Glomerular visceral epithelial cell (primary cell): Measurements from ENCODE around the gene HFM1.
A peak's percentile ranks its signal among the peaks of the same experiment; 100 is the strongest.
"Not testable (repeated sequence)": the region's sequence is repeated elsewhere in the genome, so short reads cannot be mapped to it uniquely, and the experiment has no call there.

Experiments used
- DNase-seq: peaks from one replicate; pipeline ENCODE4 v3.0.0-alpha.2; 2016; ENCODE audit errors: extremely low spot score

Gene HFM1

DNA sequence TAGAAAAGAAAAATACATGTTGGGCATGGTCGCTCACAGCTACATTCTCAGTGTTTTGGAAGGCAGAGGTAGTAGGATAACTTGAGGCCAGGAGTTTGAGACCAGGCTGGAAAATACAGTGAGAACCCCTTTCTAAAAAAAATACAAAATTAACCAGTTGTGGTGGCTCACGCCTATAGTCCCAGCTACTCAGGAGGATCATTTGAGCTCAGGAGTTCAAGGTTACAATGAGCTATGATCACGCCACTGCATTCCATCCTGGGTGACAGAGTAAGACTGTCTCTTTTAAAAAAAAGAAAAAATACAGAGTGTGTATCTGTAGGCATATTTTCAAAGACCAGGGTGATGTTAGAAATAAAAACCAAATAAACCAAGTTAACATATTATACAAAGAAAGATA is 57.8 kb downstream of the HFM1 start:
- no peak for DNase-seq

DNA sequence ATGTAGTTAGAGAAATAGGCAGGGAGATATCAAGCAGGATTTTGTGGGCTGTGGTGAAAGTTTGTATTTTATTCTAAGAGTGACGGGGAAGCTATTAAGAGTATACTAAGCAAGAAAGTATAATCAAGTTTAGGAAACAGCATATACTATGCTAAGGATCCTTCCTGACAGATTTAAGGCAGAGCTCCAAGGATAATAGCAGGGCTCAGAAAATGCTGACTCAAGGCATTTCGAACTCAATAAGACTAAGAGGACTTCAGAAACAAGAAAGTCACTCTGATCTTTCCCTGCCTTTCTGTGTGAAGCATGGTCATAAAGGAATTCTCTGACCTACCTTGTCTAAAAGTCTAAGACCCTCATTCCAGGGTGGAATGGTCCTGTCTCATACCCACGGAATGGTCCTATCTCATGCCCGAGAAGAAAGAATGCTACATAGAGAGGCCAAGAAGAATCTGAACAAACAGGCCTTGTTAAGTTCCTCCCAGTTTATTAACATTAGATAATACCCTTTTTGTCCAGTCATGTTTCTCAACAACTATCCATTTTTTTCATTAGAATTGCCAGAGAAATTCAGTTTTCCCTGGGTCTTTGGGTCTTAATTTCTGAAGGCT is 59.1 kb downstream of the HFM1 start:
- DNase-seq: no peak

DNA sequence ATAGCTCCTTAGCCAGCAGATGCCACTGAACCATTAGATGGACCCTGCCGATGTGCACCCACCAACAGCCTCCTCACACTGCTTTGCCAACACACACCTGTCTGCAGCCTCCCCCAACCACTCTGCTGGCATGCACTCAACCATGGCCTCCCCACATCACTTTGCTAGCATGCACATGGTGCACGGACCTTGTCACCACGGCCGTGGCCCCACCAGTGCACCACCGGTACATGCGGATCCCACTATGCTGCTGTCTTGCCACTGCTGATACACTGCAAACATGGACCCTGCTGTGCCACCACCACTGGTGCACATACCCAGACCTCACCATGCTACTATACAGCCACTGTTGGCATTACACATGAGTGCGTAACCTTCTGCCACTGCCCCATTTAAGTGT is 66.1 kb downstream of the HFM1 start:
- no peak for DNase-seq

DNA sequence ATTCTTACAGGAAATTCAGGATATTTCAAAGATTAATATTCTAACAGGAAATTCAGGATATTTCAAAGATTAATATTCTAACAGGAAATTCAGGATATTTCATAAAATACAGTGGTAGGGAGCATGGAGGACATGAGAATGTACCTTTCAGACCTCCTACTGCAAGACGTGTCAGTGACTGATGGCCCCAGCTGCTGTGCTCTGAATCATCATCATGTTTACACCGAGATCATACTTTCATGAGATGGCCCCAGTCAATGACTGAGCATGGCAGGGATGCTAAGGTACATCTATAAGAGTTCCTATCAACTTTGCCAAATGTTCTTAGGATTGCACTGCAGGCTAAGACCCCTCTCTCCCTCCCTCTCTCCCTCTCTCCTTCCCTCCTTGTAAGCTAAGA is 69.0 kb downstream of the HFM1 start:
- DNase-seq: no peak

DNA sequence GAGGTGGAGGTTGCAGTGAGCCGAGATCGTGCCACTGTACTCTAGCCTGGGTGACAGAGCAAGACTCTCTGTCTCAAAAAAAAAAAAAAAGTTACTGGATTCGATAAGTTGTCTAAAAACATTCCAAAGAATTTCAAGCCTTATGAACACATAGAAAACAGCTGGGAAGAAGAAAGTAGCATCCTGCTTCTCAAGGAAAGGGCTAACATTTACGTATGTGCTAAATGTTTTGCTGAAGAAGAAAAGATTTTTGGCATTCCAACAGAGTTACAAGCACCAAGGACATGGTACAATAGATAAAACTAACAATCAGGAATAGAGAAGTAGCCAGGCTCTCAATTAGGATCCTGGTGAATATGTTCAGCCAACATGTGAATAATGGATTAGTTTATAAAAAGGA is 69.8 kb downstream of the HFM1 start:
- no peak for DNase-seq

DNA sequence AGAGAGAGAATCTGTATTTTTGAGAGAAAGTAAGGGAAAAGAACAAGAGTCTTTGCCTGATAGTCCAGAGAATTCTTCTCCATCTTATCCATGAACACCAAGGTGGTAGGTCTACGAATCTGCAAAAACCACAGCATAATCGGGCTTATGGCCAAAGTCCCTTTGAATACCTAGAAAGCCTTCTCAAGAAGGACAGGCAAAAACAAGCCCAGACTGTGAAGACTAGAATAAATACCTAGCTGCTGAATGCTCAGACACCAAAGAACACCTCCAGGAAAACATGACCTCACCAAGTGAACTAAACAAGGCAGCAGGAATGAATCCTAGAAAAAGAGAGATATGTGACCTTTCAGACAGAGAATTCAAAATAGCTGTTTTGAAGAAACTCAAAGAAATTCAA is 79.2 kb downstream of the HFM1 start:
- no peak for DNase-seq

DNA sequence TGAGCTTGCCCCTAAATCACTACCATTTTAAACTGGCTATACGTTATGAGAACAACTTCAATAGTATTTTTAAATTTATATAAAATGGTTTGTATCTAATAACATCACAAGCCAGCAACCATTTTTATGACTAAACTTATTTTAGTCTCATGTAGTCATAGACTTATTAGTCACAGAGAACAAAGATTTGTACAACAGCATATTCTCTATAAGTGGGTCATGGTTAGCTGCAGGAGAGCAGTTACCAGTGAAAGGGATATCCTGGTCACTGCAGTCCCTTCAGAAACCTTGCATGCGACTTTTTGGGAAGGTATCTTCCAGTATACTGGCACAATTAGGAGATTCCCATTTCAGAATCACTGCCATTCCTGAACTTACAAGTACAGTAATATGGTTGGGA is 90.0 kb downstream of the HFM1 start:
- no peak for DNase-seq

DNA sequence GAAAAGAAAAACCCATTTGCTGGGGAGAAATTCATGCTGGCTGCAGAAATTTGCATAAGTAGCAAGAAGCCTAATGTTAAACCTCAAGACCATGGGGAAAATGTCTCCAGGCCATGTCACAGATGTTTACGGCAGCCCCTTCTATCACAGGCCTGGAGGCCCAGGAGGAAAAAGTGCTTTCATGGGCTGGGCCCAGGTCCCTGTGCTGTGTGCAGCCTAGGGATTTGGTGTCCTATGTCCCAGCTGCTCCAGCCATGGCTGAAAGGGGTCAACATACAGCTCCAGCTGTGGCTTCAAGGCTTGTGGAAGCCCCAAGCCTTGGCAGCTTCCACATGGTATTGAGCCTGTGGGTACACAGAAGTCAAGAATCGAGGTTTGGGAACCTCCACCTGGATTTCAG is 93.0 kb downstream of the HFM1 start:
- no peak for DNase-seq

DNA sequence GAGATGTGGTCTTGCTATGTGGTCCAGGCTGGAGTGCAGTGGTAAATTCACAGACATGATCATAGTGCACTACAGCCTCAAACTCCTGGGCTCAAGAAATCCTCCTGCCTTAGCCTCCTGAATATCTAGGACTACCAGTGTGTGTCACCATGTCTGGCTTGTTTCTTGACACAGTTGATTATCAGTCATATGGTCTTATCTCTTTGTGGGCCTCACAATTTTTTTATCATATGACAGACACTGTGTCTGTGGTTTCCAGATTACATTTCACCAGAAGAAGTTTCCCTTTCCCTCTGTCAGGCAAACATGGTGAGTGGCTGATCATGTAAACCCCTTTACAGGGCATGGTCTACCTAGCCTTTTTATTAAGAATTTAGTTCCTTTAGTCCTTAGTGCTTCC is 96.1 kb downstream of the HFM1 start:
- DNase-seq: no peak

DNA sequence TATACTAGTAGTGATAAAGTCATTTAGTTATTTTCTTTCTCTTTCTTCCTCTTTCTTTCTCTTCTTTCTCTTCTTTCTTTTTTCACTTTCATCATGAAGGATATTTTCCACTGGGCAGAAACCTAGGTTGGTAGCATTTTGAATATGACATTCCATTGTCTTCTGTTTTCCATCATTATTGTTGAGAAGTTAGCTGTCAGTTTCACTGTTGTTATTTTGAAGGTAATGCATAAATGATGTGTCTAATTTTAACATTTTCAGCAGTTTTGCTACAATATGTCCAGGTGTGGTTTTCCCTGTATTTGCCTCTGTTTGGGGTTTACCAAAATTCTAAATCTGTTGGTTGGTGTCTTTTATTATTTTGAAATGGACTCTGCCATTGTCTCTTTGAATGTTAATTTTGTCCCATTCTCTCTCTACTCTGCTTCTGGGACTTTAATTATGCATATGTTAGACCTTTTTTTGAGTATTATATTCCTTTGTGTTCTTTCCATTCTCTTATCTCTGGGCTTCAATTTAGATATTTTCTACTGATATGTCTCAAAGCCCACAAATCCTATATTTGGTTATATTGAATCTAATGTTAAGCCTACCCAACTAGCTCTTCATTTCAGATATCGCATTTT is 96.7 kb downstream of the HFM1 start:
- no peak for DNase-seq

DNA sequence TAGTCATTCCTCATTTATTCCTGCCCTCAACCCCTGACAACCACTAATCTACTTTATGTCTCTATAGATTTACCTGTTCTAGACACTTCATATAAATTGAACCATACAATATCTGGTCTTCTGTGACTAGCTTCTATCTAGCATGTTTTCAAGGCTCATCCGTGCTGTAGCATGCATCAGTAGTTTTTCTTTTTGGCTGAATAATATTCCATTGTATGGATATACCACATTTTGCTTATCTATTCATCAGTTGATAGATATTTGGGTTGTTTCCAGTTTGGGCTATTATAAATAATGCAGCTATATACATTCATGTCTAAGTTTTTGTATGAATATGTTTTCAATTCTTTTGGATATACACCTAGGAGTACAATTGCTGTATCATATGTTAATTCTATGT is 101.5 kb downstream of the HFM1 start:
- DNase-seq: no peak

DNA sequence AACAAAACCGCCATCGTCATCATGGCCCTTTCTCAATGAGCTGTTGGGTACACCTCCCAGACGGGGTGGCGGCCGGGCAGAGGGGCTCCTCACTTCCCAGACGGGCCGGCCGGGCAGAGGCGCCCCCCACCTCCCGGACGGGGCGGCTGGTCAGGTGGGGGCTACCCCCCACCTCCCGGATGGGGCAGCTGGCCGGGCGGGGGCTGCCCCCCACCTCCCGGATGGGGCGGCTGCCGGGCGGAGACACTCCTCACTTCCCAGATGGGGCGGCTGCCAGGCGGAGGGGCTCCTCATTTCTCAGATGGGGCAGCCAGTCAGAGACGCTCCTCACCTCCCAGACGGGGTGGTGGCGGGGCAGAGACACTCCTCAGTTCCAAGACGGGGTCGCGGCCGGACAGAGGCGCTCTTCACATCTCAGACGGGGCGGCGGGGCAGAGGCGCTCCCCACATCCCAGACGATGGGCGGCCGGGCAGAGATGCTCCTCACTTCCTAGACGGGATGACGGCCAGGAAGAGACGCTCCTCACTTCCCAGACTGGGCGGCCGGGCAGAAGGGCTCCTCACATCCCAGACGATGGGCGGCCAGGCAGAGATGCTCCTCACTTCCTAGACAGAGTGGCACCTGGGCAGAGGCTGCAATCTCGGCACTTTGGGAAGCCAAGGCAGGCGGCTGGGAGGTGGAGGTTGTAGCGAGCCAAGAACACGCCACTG is 115.6 kb downstream of the HFM1 start:
- not testable (repeated sequence) for DNase-seq

DNA sequence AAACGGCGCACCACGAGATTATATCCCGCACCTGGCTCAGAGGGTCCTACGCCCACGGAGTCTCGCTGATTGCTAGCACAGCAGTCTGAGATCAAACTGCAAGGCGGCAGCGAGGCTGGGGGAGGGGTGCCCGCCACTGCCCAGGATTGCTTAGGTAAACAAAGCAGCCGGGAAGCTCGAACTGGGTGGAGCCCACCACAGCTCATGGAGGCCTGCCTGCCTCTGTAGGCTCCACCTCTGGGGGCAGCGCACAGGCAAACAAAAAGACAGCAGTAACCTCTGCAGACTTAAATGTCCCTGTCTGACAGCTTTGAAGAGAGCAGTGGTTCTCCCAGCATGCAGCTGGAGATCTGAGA is 117.7 kb downstream of the HFM1 start:
- DNase-seq: not testable (repeated sequence)

DNA sequence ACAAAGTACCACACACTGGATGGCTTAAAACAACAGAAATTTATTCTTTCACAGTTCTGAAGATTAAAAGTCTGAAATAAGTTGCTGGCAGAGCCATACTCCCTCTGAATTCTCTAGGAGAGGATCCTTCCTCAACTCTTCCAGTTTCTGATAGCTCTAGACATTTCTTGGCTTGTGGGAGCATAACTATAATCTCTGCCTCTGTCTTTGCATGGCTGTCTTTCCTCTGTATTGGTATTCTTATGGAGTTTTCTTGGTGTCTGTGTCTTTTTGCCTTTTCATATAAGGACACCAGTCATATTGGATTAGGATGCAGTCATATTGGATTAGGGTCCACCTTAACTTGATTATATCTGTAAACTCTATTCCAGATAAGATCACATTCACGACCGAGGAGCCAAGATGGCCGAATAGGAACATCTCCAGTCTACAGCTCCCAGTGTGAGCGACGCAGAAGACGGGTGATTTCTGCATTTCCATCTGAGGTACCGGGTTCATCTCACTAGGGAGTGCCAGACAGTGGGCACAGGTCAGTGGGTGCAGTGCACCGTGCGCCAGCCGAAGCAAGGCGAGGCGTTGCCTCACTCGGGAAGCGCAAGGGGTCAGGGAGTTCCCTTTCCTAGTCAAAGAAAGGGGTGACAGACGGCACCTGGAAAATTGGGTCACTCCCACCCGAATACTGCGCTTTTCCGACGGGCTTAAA is 118.2 kb downstream of the HFM1 start:
- not testable (repeated sequence) for DNase-seq

DNA sequence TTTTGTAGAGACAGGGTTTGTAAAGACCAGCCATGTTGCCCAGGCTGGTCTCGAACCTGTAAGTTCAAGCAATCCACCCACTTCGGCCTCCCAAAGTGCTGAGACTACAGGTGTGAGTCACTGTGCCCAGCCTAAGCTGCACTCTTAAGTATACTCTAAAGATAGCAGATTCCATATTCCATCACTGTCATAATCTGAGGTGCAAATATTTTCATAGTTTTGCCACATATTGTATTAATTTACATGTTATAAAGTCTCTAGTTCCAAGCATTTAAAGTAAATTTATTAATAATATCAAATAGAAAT is 121.3 kb downstream of the HFM1 start:
- DNase-seq: no peak

DNA sequence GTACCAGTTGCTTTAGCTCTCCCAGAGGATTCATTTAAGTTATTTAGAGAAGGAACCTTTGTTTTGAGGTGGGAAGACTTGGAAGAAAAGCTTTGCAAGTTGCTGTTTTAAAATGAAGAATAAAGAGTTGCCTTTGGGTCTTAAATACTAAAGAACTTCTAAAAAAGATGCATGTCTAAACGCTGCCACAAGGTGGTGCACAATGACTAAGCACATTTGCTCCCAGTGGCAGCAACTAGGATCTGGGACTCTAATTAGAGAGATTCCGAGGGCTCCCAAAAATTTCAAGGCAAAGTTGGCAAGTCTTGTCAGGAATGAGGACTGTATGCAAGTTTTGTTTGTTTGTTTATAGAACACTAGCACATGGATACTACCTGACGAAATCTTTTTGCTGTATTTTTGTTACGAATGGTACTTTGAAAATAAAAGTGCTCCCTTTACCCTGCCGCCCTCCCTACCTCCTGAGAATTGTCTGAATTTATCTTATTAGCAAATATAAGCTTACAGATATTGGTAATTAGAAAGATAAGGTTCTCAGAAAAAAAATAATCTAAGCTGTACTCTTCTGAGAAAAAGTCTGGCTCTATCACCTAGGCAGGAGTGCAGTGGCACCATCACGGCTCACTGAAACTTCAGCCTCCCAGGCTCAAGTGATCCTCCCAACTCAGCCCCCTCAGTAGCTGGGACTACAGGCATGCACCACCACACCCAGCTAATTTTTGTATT is 121.8 kb downstream of the HFM1 start:
- DNase-seq: peak; percentile 63

DNA sequence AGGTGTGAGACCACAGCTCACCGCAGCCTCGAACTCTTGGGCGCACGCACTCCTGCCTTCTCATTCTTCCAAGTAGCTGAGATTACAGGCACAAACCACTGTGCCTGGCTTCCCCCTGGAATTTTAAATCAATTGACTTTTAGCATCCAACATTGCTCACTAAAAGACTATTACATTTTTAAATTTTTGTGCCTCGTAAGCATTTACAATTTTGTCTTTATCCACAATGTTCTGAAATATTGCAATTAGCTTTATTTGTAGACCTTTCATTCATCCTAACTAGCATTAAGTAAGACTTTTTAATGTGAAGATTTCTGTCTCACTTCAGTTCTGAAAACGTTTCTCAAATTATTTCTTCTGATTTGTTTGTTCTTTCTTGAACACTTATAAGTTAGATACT is 122.9 kb downstream of the HFM1 start:
- no peak for DNase-seq

DNA sequence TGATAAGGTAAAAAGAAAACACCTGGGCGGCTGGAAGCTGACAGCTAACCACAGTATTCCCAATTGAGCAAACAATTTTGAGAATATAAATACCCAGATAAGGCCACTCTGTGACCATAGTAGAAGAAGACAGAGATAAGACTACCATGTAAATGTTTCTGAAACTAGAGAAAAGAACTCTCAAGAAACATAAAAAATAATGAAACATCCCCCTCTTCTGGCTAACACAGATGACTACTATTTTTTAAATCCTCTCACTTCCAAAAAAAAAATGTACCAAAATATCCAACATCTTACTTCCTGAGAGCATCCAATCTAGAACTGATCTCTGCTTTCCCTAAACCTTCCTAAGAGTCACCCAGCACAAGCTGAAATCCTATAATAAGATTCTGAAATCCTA is 125.9 kb downstream of the HFM1 start:
- DNase-seq: peak; percentile 1

DNA sequence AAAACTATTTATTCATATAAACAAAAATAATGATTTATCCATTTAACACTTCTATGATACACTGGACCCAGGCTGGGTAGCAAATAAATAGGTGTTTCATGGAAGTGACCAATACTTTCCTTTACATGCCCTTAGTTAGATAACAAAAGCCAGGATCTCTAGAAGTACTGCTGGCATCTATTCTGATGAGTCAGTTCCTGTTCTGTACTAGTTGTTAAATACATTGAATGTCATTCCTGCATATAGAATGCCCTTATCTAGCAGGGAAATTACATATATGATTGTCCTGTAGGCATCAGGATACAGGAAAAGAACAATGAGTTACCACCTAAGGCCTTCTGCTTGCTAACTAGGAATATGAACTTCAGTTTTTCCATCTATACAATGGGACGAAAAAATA is 130.8 kb downstream of the HFM1 start:
- DNase-seq: no peak

DNA sequence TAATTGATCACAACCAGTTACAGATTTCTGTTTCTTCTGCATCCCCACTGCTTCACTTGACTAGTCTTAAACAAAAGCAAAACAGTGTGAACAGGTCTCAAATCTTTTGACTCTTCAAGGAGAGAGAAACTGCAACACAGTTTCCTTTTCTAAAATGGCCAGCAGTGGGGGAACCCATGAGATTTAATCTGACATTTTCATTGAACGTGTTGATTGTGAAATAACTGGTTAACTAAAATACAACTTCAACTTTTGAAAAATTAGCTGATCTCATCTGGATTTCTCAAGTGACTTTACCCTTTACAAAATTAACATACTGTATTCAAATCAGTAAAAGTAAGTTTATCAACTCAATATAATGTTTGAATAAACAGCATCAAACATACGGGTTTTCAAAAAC is 143.0 kb downstream of the HFM1 start:
- DNase-seq: no peak

DNA sequence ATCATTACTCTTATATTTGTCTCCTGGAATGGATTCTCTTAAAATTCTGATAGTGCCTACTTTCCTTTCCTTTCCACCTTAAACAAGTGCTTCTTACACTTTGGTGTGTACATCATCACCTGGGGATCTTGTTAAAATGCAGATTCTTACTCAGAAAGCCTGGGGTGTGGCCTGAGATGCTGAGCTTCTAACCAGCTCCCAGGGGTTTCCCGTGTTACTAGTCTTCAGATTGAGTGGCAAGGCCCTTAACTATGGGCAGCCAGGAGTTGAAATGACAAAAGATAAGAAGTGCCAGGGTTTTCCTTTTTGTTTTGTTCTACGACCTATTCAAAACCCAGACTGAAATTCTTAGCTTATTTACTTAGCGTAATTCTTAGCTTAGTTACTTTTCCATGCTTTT is 159.2 kb downstream of the HFM1 start:
- no peak for DNase-seq

DNA sequence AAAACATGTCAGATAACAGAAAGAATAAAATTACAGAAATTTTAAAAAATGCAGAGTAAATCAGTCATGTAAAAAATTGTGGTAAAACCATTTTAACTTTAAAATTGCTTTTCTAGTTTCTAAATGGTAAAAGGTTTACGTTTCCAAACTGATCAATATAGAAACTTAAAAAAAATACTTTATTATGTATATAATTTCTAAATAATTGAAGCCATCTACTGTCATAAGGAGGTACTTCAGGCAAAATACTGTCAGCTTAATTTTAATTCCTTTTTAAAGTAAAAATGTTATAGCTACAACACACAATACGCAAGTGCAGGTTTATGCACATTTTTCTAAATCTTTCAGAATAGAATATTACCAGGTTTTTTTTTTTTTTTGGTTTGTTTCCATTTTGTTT is 159.9 kb downstream of the HFM1 start:
- no peak for DNase-seq

DNA sequence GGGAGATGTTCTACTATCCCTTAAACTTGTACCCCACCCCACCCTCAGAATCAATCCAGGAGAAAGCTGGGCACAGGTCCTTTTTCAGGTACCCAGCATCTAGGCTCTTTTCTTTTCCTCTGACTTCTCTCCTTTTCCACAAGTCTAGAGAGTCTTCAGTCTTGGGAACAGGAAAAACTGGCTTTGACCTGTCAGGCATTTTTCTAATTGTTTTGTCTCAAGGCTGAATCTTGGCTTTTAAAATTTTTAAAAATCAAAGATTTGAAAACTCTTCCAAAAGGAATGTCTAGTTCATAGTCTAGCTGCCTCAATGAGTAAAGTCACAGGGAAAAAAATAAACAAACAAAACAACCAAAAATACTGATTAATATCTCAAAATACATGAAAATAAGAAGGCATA is 161.5 kb downstream of the HFM1 start:
- no peak for DNase-seq
